ENCODE results near the gene INTS1.

The INTS1 gene

DNA sequence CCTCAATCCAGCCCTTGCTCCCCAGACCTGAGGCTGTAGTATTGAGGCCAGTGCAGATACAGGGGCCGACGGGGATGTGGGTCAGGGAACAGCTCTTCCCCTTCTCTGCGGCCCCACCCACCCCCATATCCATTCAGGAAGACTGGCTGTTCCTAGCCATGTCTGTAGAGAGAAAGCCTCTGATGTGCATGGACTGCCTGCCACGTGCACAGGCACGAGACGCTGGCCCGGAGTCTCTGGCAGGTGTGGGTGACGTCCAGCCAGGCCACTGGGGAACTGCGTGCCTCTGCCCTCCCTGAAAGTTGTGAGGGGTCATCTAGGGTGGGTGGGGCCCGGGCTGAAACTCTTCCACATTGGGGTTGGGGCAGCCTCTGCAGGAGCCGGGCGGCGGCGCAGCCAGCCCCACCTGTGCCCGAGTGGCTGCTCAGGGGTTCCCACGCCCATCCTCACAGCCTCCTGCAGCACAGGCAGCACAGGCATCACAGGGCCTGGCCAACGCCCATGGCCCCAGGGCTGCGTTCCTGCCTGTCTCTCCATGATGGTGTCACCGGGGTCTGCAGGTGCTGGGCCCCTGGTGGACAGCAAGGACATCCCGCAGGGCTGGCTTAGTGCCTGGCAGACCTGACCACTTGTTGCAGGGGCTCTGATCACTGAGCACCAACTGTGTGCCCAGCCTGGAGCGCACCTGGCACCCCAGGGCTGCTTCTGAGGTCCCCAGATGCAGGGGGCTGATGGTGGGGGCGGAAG lies 72.4 kb downstream of the INTS1 start:
- DNase-seq (ENCODE audit: low read depth) = no peak

DNA sequence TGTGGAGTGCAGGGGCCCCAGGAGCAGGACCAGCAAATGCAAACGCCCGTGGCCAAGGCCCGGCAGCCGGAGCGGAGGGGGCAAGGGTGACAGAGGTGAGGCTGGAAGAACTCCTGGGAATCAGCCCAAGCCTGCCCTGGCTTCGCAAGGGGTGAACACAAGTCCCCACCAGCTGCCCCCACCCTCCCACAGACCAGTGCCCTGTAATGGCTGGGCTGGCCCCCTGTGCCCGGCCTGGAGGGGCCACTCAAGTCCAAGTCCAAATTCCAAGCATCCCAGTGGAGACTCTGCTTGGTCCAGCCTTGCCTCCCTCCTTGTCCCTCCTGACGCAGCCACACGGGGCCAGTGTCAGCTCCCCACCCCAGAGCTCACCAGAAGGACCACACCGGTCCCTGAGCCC lies 73.0 kb downstream of the INTS1 start:
- no peak for DNase-seq (ENCODE audit: low read depth)

GRCh38 chr7:1430056-1430845 lies 73.9 kb downstream of the INTS1 start:
- no peak for DNase-seq (ENCODE audit: low read depth)

DNA sequence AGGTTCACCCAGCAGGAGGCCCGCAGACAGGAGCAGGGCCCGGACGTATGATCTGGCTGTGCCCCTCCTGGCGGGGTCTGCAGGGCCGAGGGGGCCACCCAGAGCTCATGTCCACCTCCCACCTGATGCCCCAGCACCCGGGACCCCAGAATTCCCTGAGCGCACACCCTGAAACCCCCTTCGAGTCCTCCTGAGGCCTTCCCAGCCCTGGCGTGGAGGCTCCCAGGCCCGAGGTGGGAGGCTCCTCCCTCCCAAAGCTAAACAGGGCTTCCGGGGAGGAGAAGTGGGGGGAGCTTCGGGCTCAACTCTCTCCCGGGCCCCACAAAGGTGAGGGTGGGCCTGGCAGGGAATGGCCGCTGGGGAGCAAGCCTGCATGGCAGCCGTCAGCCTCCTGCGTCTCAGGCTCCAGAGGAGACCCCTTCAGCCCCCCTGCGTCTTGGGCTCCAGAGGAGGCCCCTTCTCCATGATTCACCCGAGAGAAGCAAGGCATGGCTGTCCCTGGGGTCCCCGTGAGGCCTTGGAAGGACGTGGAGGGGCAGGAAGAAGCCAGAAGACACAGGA lies 75.2 kb downstream of the INTS1 start:
- no peak for DNase-seq (ENCODE audit: low read depth)

DNA sequence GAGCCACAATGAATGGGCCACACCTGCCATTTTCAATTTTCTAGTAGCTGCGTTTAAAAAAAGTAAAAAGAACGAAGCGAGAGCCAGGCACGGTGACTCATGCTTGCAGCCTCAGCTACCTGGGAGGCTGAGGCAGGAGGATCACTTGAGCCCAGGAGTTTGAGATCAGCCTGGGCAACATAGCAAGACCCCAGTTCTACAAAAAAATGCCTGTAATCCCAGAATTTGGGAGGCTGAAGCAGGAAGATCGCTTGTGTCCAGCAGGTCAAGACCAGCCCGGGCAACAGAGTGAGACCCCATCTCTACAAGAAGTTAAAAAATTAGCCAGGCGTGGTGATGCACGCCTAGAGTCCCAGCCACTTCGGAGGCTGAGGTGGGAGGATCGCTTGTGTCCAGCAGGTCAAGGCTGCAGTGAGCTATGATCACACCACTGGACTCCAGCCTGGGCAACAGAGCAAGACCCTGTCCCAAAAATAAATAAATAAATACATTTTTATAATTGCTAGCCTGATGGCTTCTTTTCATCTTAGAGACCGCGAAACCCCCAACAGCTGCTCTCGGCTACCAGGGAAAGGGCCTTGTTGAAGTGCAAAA lies 77.0 kb downstream of the INTS1 start:
- no peak for DNase-seq (ENCODE audit: low read depth)

- no peak for DNase-seq (ENCODE audit: low read depth)
These were observed 77.7 kb downstream of the INTS1 start for GRCh38 chr7:1426474-1426873.

DNA sequence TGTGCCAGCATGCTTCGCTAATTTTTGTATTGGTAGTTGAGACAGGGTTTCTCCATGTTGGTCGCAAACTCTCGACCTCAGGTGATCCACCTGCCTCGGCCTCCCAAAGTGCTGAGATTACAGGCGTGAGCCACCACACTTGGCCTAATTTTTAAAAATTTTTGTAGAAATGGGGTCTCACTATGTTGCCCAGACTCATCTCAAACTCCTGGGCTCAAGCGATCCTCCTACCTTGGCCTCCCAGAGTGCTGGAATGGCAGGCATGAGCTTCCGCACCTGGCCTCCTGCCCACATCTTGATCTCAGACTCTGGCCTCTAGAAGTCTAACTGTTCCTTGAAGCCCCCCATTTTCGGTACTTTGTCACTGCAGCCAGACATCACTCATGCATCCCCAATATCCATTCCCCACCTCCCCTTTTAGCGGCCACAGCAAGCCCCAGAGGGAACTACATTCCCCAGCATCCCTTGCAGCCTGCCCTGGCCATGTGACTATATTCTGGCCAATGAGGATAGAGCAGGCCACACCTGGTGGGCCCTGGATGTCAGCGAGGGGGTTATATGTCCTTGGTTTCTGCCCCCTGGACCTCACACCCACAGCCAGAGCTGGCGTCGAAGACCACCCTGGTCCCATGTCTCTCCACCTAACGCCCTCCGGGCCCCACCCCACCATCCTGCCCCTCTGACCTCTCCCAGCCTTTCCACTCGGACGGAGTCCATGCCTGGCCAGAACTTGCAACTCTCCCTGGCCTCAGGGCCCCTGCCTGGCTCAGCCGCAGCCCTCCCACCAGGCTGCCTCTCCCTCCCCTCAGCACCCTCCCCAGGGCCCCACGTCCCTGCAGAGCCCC lies 78.7 kb downstream of the INTS1 start:
- no peak for DNase-seq (ENCODE audit: low read depth)

DNA sequence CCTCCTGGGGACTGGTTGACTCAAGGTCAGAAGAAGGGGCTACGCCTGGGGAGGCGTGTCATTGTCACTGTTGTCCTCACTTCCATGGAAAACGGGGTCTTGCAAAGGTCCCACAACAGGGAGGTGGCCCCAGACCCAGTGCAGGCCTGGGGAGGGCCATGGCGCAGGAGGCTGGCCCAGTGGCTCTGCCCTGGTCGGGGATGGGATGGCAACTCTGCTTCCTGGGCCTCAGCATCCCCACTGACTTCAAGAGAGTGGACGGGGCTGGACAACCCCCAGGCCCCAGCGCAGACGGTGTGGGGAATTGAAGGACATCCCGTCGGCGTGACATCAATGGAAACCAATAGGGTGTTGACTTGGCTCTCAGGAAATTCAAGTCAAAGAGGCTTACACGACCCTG lies 80.1 kb downstream of the INTS1 start:
- no peak for DNase-seq (ENCODE audit: low read depth)

DNA sequence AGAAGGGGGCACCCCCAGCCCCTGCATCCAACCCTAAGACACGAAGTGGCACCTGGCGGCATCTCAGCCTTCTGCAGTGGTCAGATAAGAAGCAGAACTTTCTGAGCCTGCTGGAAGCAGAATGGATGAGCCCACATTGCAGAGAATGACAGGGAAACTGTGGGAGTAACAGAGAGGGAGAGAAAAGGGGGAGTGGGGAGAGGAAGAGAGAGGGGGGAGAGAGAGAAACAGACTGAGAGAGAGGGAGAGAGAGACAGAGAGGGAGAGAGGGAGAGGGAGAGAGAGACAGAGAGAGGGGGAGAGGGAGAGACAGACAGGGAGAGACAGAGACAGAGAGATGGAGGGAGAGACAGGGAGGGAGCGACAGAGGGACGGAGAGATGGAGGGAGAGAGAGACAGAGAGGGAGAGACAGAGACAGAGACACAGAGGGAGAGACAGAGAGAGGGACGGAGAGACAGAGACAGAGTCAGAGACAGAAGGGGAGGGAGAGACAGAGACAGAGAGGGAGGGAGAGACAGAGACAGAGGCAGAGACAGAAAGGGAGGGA lies 80.9 kb downstream of the INTS1 start:
- no peak for DNase-seq (ENCODE audit: low read depth)

DNA sequence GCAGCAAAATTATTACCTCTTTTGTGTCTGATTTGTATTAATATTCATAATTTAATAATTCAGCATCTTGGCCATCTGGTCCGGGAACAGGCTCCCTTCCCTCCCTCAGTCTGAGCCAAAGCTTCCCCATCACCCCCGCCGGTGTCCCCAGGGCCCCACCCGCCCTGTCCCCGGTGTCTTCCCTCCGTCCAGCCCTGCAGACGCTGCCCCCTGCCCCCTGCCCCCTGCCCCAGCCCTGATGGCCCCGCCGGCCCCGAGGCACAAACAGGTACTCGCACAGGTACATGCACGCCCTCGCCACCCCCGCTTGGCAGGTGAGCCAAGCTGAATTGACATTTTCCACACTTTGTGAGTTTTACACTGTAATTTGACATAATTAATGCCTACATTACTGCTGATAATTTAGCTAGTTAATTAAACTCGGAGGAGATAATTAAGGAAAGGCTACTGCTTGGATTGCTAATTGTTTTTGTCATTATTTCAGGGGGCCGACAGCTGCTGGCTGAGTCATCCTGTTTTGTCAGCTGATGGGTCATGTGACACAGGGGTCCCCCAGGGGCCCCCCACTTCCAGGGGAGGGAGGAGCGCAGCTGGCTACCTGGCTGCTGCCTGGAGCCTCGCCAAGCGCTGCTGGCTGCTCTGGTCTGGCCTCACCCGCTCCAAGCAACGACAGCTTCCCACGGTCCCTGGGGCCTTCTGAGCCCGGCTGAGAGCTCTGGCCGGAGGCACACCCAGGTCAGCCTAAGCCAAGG lies 81.5 kb downstream of the INTS1 start:
- DNase-seq (ENCODE audit: low read depth) = no peak

GRCh38 chr7:1421946-1422345 lies 82.2 kb downstream of the INTS1 start:
- no peak for DNase-seq (ENCODE audit: low read depth)

DNA sequence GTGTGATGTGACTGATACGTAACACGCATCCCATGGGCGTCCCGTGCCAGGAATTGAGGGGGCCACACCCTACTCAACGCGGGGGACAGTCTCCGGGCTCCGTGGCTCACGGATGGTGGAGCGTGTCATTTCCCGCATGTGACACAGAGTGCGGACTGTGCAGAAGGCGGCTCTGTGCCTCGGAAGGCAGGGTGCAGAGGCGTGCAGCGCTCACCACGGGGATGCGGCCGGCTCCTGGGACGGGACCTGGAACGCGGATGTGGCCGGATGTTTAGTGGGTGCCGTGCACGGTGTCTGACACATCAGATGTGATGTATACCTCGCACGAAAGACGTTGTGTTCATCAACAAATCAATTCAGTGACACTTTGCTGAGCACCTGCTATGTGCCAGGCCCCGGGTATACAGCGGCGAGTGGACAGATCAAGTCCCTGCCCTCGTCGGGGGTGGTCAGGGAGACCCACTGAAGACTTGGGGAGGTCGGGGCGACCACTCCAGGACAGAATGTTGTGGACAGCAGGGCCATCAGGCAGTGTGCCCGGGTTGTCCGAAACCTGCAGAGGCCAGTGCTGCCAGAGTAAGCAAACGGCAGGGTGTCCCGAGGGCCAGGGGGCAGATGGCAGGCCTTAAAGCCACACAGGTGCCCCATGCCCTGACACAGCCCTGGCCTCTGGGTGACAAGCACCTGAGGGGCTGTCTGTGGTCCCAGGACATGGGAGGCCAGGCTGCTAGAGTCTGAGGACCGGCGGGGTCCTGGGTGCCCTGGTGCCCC lies 83.0 kb downstream of the INTS1 start:
- DNase-seq (ENCODE audit: low read depth) = no peak

Data from GM04503 (cell line).